GM10847 (cell line): ENCODE measurements around the gene KIF1A.

ENCODE experiments used
- POLR2A ChIP-seq: IDR thresholded peaks from 2 replicates; pipeline ENCODE4 v1.6.1; 2011; ENCODE audit not compliant: insufficient read length; ENCODE audit errors: extremely low read depth

KIF1A gene

DNA sequence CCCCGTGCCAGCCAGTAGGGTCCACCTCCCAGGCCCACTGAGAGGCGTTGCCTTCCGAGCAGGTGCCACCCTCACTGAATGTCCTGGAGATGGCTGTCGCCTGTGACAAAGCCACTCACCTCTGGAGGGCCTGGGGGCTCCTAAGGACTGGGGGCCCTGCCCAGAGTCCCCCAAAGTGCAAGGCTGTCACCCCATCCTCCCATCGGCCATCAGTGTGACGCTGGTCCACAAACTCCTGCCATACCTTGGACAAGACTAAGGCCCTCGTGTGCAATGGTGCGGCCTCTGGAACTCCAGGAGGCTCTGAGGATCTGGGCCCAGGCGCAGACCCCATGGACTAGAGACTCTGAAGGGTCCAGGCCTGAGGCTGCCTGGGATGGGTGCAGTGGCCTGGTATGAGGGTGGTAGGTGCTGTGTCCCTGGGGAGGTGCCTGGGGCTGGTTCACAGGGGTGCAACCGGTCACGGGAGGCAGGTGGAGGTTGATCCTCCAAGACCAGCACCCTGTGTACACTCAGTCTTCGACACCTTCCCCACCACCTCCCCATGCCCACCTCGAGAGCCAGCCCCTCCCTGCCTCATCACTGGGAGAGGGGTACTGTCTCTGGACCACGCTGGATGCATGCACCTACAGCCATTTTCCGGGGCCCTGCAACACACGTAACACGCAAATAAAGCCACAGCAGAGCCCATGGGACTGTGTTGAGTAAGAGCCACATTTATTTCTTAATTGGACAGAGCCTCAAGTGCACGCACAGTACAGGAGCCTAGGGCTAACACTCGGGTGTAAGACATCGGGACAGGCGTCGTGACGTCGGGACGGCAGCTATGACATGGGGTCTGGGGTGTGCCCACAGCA lies 106.7 kb downstream of the KIF1A start:
- TF ChIP-seq POLR2A: no peak

- TF ChIP-seq POLR2A: no peak
Observed at GRCh38 chr2:240712121-240712520, 107.9 kb downstream of the KIF1A start.

DNA sequence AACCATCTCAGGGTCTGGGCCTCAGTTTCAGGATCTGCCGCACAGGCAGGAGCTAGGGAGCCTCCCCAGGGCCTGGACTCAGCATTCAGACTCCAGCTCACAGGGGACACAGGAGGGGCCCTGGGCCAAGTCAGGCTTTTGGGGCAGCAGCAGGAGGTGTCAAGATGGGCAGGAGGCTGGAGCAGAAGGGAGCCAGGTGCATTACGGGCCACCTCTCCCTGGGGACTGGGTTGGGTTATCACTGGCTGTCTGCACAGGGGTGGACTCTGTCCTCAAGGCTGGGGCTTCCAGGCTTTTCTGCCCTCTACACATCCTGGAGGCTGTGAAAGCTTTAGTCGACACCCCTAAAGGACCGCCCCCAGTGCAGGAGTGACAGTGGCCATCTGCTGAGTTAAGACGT lies 108.3 kb downstream of the KIF1A start:
- no peak for TF ChIP-seq POLR2A

GRCh38 chr2:240711296-240711695 lies 108.7 kb downstream of the KIF1A start:
- TF ChIP-seq POLR2A: no peak

GRCh38 chr2:240708457-240708856 lies 111.6 kb downstream of the KIF1A start:
- TF ChIP-seq POLR2A: no peak

GRCh38 chr2:240707821-240708220 lies 112.2 kb downstream of the KIF1A start:
- TF ChIP-seq POLR2A: no peak

GRCh38 chr2:240707043-240707756 lies 112.8 kb downstream of the KIF1A start:
- TF ChIP-seq POLR2A: no peak

DNA sequence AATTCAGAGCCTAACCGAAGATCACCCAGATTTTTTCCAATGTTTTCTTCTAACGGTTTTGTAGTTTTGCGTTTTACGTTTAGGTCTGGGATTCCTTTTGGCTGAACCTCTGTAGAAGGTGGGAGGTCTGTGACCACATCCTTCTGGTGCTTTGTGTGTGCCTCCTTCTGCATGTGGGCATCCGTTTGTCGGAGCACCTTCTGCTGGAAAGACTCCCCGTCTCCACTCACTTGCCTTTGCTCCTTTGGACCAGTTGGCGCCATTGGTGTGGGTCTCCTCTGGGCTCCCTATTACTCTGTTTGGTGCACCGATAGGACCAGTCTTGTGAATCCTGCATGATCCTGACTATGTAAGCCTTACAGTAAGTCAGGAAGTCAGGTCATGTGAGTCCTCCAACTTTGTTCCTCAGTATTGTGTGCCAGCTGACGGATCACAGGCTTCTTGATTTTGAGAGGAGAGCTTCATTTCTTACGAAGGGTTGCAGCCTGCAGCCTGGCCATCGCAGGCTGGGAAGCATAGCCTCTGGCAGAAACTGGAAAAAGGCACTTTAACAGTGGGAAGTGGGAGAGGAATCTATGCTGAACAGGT lies 114.7 kb downstream of the KIF1A start:
- no peak for TF ChIP-seq POLR2A

- TF ChIP-seq POLR2A: no peak
Observed at GRCh38 chr2:240704651-240705050, 115.4 kb downstream of the KIF1A start.

GRCh38 chr2:240703417-240704341 lies 116.3 kb downstream of the KIF1A start:
- no peak for TF ChIP-seq POLR2A

DNA sequence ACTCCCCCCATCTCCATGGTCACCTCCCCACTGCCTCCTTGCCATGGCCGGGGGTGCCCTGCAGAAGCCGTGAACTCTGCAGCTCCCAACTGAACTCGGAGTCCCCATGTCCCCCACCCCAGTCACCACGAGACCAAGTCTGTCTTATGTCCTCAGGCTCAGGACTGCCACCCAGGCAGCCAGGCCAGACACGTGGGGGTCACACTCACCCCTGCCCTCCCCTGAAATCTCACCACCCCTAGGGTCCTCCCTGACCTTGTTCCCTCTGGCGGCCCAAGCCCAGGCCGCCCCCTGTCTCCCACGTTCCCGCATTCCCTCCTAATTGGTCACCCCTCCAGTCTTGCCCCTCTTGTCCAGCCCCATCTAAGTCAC lies 117.4 kb downstream of the KIF1A start:
- TF ChIP-seq POLR2A: no peak

DNA sequence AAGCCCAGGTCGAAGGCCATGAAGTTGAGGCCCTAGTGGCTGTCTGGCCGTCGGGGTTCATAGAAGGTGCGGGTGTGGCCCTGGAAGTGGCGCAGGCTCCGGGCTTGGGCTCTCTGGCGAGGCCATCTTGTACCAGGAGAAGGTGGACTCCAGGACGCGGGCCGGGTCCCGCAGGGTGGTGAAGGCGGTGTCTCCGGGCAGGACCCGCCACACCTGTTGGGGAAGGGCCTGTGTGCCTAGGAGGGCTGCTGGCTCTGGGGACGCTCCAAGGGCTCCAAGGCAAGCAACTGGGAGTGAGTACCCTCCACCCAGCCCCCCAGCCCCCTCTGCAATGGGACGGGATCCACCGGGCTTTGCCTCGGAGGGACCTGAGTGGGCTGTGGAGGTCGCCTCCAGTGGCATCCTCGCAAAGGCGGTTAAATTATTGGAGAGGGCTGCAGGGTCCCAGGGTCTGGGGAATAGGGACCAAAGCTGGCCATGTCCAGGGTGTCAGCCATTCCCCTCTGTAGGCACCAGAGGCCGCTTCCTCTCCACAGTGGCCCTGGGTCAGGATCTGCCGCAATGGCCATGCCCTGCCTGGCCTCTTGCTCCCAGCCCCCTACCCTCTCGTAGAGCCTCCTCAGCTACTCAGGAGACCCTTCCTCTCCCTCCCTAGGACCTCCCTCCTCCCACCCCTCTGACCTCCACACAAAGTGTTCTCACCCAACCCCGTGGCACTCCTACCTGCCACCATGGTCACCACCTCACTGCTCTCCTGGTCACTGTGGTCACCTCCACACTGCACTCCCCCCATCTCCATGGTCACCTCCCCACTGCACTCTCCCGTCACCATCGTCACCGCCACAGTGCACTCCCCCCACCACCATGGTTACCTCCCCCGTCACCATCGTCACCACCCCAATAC lies 118.0 kb downstream of the KIF1A start:
- no peak for TF ChIP-seq POLR2A

- TF ChIP-seq POLR2A: no peak
Observed at GRCh38 chr2:240701091-240701735, 118.8 kb downstream of the KIF1A start.
